Measurements from ENCODE around the gene THOC5.
"Not testable (repeated sequence)": the region's sequence is repeated elsewhere in the genome, so short reads cannot be mapped to it uniquely, and the experiment has no call there.

Gene THOC5

GRCh38 chr22:29567338-29567737 lies 13.8 kb upstream of the THOC5 start:
- H3K4me3 ChIP-seq, result no peak overlapping the region
- no peak overlapping the region for H3K27ac ChIP-seq
- TF ChIP-seq, protein P1, sequence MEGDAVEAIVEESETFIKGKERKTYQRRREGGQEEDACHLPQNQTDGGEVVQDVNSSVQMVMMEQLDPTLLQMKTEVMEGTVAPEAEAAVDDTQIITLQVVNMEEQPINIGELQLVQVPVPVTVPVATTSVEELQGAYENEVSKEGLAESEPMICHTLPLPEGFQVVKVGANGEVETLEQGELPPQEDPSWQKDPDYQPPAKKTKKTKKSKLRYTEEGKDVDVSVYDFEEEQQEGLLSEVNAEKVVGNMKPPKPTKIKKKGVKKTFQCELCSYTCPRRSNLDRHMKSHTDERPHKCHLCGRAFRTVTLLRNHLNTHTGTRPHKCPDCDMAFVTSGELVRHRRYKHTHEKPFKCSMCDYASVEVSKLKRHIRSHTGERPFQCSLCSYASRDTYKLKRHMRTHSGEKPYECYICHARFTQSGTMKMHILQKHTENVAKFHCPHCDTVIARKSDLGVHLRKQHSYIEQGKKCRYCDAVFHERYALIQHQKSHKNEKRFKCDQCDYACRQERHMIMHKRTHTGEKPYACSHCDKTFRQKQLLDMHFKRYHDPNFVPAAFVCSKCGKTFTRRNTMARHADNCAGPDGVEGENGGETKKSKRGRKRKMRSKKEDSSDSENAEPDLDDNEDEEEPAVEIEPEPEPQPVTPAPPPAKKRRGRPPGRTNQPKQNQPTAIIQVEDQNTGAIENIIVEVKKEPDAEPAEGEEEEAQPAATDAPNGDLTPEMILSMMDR (IDR thresholded peaks at IDR 0.05), result no peak
- H3K9me3 ChIP-seq, result no peaks in the 10 kb centered on the region
- intact Hi-C loops (cut with DNase I; ENCODE audit: low total_unique reads), result no loop called here
- H3K27me3 ChIP-seq, result no peaks in the 10 kb centered on the region
- H3K4me1 ChIP-seq, result no peaks in the 10 kb centered on the region
- H3K36me3 ChIP-seq, result peaks cover 12 to 78% (median 43%) of the 10 kb centered on the region in 3 donors
- DNase-seq, result no peak

DNA sequence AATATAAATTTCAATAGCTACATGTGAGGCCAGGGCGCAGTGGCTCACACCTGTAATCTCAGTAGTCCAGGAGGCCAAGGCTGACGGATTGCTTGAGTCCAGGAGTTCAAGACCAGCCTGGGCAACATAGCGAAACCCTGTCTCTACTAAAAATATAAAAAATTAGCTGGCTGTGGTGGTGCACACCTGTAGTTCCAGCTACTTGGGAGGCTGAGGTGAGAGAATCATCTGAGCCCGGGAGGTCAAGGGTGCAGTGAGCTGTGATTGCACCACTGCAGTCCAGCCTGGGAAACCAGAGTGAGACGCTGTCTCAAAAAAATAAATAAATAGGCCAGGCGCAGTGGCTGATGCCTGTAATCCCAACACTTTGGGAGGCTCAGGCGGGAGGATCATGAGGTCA lies 13.0 kb upstream of the THOC5 start:
- H3K4me1 ChIP-seq; intact Hi-C loops (cut with DNase I; ENCODE audit: low total_unique reads); H3K27me3 ChIP-seq; H3K9me3 ChIP-seq; H3K4me3 ChIP-seq; DNase-seq; H3K27ac ChIP-seq: not testable (repeated sequence)
- H3K36me3 ChIP-seq, result peaks cover 14 to 85% (median 48%) of the 10 kb centered on the region in 3 donors

GRCh38 chr22:29563652-29564460 lies 10.3 kb upstream of the THOC5 start:
- TF ChIP-seq, protein P1 (IDR thresholded peaks at IDR 0.05), result no peak
- H3K4me3 ChIP-seq, result no peak overlapping the region
- intact Hi-C loops (cut with DNase I; ENCODE audit: low total_unique reads), result no loop called here
- DNase-seq, result no peak
- peaks cover 11 to 94% (median 58%) of the 10 kb centered on the region in 3 donors for H3K36me3 ChIP-seq
- no peaks in the 10 kb centered on the region for H3K4me1 ChIP-seq
- no peak overlapping the region for H3K27ac ChIP-seq
- no peaks in the 10 kb centered on the region for H3K9me3 ChIP-seq
- H3K27me3 ChIP-seq, result no peaks in the 10 kb centered on the region

DNA sequence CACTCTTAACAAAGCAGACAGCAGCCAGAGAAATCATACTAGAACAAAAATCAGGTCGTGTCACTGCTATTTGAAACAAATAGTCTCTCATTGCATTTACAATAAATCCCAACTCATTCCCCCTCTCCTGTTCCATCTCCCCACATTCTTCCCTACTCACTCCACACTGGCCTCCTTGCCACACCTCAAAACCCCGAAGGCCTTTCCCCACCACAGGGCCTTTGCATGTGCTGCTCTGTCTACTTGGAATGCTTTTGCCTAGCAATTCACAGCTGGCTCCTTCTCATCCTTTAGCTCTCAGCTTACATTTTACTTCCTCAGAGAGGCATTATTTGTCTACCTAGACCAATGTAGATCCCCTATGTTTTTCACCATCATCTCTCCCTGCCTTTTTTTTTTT lies 6.3 kb upstream of the THOC5 start:
- Histone ChIP-seq H3K4me3 (no peak overlapping the region), H3K4me1 (peaks cover 0 to 1% (median under 1%) of the 10 kb centered on the region in 4 donors), H3K27me3 (no peaks in the 10 kb centered on the region), H3K9me3 (no peaks in the 10 kb centered on the region), H3K27ac (no peak overlapping the region), H3K36me3 (peaks cover 23 to 94% (median 63%) of the 10 kb centered on the region in 3 donors)
- DNase-seq, result no peak
- TF ChIP-seq, protein P1 (IDR thresholded peaks at IDR 0.05), result no peak
- intact Hi-C loops (cut with DNase I; ENCODE audit: low total_unique reads), result no loop called here

GRCh38 chr22:29559030-29559429 lies 5.5 kb upstream of the THOC5 start:
- DNase-seq, result no peak
- Histone ChIP-seq H3K27ac (no peak overlapping the region), H3K4me3 (no peak overlapping the region), H3K27me3 (no peaks in the 10 kb centered on the region), H3K9me3 (no peaks in the 10 kb centered on the region), H3K36me3 (peaks cover 23 to 86% (median 56%) of the 10 kb centered on the region in 3 donors), H3K4me1 (peaks cover 0 to 9% (median 8%) of the 10 kb centered on the region in 4 donors)
- TF ChIP-seq, protein P1 (IDR thresholded peaks at IDR 0.05), result no peak
- intact Hi-C loops (cut with DNase I; ENCODE audit: low total_unique reads), result no loop called here

- Histone ChIP-seq H3K4me1 (peaks cover 0 to 15% (median 9%) of the 10 kb centered on the region in 4 donors), H3K36me3 (peaks cover 16 to 50% (median 34%) of the 10 kb centered on the region in 3 donors), H3K27me3 (no peaks in the 10 kb centered on the region), H3K27ac (peak overlapping the region in 1 of 2 donors; percentile 87), H3K4me3 (no peak overlapping the region), H3K9me3 (no peaks in the 10 kb centered on the region)
- no peak for DNase-seq
- TF ChIP-seq, protein P1 (IDR thresholded peaks at IDR 0.05), result no peak
- intact Hi-C loops (cut with DNase I; ENCODE audit: low total_unique reads), result no loop called here
These were observed 1.6 kb upstream of the THOC5 start for GRCh38 chr22:29555065-29555644.

- peak overlapping the region; percentile 79 to 80 for H3K4me3 ChIP-seq
These were observed 1.2 kb downstream of the THOC5 start for GRCh38 chr22:29552357-29552756.

More at GRCh38 chr22:29552357-29552756, 1.2 kb downstream of the THOC5 start:
- Histone ChIP-seq H3K36me3 (peaks cover 17 to 48% (median 28%) of the 10 kb centered on the region in 3 donors), H3K4me1 (peaks cover 0 to 15% (median 9%) of the 10 kb centered on the region in 4 donors), H3K27ac (peak overlapping the region in 1 of 2 donors; percentile 87)
- intact Hi-C loops (cut with DNase I; ENCODE audit: low total_unique reads); H3K27me3 ChIP-seq; DNase-seq; H3K9me3 ChIP-seq: not testable (repeated sequence)
